Occipital lobe (tissue), 3 donors: ENCODE results near the gene ZNF714. TPM values are rescaled to one million over a fixed set of nuclear protein-coding genes. Genes with fewer than 3 reads are reported as not detected.
A peak's percentile ranks its signal among the peaks of the same experiment; 100 is the strongest.
"Not testable (repeated sequence)": the region's sequence is repeated elsewhere in the genome, so short reads cannot be mapped to it uniquely, and the experiment has no call there.

Experiments
- DNase-seq: peaks from one replicate; lab custom pipeline; 2025; lab: John Stamatoyannopoulos, UW
- small RNA-seq: library from RNA; depleted of rRNA; stranded (forward); fragments of <200 nt; gene quantifications from one replicate; pipeline ENCODE3, GENCODE V24; 2014
- total RNA-seq: library from RNA; depleted of rRNA; stranded (reverse); fragments of >200 nt; gene quantifications from one replicate; pipeline ENCODE4 v1.2.3, GENCODE V29; 2014

The ZNF714 gene
- total RNA-seq, 1 donor from 2014 or later: 51.5 TPM

GRCh38 chr19:21130097-21130775 lies 48.2 kb downstream of the ZNF714 start:
- DNase-seq: no peak

- no peak for DNase-seq
Measured at GRCh38 chr19:21133633-21134032, 51.6 kb downstream of the ZNF714 start.

GRCh38 chr19:21134934-21135366 lies 52.9 kb downstream of the ZNF714 start:
- no peak for DNase-seq

- no peak for DNase-seq
Measured at GRCh38 chr19:21135433-21135832, 53.4 kb downstream of the ZNF714 start.

GRCh38 chr19:21138130-21138529 lies 56.1 kb downstream of the ZNF714 start:
- DNase-seq: no peak

GRCh38 chr19:21141006-21141405 lies 59.0 kb downstream of the ZNF714 start:
- DNase-seq: not testable (repeated sequence)

GRCh38 chr19:21141787-21142464 lies 59.9 kb downstream of the ZNF714 start, which contains the start of gene ZNF431:
Gene ZNF431 (plus strand): TSS chr19:21142040. CDS start chr19:21142184, 144 bp downstream.
- peak; percentile 92 for DNase-seq

GRCh38 chr19:21143428-21143827 lies 61.4 kb downstream of the ZNF714 start:
- no peak for DNase-seq

- no peak for DNase-seq
Measured at GRCh38 chr19:21143854-21144253, 61.9 kb downstream of the ZNF714 start.

GRCh38 chr19:21147540-21147939 lies 65.5 kb downstream of the ZNF714 start:
- DNase-seq: no peak

GRCh38 chr19:21148681-21149080 lies 66.7 kb downstream of the ZNF714 start:
- DNase-seq: no peak

- DNase-seq: no peak
Measured at GRCh38 chr19:21149877-21150276, 67.9 kb downstream of the ZNF714 start.

GRCh38 chr19:21151460-21151859 lies 69.5 kb downstream of the ZNF714 start:
- DNase-seq: no peak

GRCh38 chr19:21158523-21159135 lies 76.6 kb downstream of the ZNF714 start:
- DNase-seq: no peak

- no peak for DNase-seq
Measured at GRCh38 chr19:21164541-21164940, 82.5 kb downstream of the ZNF714 start.

- DNase-seq: no peak
Measured at GRCh38 chr19:21166436-21166835, 84.4 kb downstream of the ZNF714 start.

Small RNA genes lying within 50 kb of the gene (small RNA-seq; reads per million reads assigned to genes)
- not detected for gene RNA5SP469

Other genes with a start within 250 kb of the ZNF714 start
- gene ZNF85, start 159.0 kb upstream of the ZNF714 start, total RNA-seq: 33.2 TPM
- gene ZNF430, start 61.5 kb upstream of the ZNF714 start, total RNA-seq: 33.8 TPM
- gene ZNF431, start 59.8 kb downstream of the ZNF714 start, total RNA-seq: 24.6 TPM
- 64.3 TPM for gene ZNF708, start 247.2 kb downstream of the ZNF714 start, total RNA-seq